GM12892 (cell line): Measurements from ENCODE around the gene NCAN.

Experiments
- DNase-seq: peaks from one replicate; pipeline ENCODE4 v3.0.0; 2011; ENCODE audit not compliant: insufficient read length
- FAIRE-seq: peaks from 2 replicates; lab custom pipeline; 2011; peaks lifted over from hg19 to GRCh38; lab: Jason Lieb, UNC
- POLR2A ChIP-seq: IDR thresholded peaks from 2 replicates; pipeline ENCODE4 v1.6.1; 2011; ENCODE audit warnings: low read depth, low read length, control low read depth
- POLR2AphosphoS5 ChIP-seq: IDR thresholded peaks from 2 replicates; pipeline ENCODE4 v1.6.1; 2011; ENCODE audit warnings: low read depth, low read length, control low read depth
- TAF1 ChIP-seq: IDR thresholded peaks from 2 replicates; pipeline ENCODE4 v1.6.1; 2011; ENCODE audit warnings: low read depth, mild to moderate bottlenecking, control low read depth, low read length, borderline replicate concordance

NCAN gene

DNA sequence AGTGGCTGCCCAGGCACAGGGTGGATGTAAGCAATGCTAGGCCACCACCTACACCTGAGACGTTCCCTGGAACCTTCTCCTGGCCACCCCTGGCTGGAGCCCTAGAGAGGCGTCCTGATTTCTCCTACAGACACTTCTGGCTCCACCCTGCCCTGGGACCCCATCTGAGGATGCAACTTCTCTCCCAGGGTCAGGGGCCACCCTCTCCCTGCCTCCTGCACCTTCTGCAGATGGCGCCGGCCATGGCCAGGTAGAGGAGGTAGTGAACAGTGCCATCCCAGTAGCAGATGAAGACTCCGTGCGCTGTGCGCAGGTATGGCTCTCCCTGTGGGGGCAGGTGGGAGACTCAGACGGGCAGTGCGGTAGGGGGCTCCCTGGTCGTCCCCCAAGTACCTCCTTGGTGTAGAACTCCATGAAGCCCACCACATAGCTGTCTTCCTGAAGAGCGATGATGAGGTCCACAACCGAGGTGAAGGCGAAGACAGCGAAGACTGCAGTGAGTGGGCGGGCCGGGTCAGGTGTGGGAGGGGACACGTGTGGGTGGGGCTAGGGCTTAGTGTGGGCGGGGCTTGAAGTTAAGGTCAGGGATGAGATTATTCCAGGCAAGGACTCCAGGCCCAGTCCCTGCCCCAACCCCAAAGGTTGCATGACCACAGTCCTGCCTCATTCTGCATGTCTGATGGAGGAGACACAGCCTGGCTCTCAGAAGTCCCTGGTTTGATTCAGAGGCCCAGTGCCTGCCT is 58.4 kb downstream of the NCAN start:
- DNase-seq (peak; percentile 3), FAIRE-seq (no peak)
- TF ChIP-seq TAF1 (no peak), POLR2A (no peak), POLR2AphosphoS5 (no peak)

DNA sequence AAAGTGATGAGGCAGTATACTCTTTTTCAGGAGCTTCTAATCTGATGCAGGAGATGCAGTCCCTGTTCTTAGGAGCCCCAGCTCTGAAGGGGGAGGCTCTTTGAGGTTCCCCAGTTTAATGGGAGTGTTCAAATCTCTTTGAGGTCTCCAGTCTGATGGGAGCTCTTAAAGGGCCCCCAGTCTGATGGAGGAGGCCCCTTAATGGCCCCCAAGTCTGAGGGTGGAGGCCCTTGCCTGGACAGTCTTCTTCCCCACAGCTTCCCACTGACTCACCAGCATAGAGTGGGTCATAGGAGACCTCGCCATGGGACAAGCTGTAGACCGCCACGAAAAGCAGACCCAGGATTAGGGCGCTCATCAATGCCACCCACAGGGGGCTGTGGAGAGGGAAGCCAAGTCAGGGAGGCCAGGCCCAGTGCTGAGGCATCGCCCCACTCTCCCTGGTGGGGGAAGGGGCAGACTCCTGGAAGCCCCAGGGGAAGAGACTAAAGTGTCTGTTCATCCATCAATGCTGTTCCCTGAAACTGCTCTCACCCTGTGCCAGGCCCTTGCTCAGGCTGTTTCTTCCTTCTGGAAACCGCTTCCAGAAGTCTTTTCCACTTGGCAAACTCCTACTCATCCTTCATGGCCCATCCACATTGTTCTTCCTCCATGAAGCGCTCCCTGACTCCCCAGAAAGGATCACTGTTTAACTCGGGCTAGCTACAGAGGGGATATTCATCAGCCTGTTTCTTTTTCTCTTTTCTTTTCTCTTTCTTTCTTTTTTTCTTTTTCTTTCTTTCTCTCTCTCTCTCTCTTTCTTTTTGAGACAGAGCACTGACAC is 59.2 kb downstream of the NCAN start:
- no peak for FAIRE-seq
- peak; percentile 9 for DNase-seq
- TF ChIP-seq POLR2AphosphoS5 (no peak), TAF1 (no peak), POLR2A (no peak)

DNA sequence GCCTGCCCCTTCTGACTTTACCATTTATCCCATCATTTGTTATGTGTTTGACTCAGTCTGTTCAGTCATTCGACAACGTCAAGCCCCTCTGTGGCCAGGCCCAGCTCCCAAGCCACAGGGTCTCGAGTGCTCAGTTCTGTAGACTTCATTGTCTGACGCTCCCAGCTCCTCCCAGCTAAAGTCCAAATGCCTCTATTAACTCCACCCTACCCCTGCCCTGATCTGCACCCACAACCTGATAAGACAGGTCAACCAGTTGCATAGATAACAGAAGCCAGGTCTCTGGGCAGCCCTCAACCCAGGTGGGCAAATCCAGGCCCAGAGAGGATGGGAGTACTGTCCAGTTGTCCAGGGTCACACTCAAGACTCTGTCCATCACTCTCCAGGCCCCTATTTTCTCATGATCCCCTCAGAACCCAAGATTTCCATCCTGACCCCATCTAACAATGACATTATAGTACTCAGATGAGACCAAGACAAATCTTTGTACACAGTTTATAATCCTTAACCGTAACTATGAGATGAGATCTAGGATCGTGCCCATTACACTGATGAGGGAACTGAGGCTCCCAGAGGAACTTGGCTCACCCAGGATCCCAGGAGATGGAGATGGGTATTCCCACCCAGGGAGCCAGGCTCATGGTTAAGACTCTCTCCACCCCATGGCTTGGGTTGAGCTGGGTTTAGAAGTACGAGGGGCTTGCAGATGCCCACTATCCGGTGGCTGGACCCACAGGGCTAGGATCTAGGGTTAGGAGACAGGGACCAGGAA is 60.3 kb downstream of the NCAN start:
- TF ChIP-seq POLR2A (no peak), TAF1 (no peak), POLR2AphosphoS5 (no peak)
- FAIRE-seq (no peak), DNase-seq (peak; percentile 13)

DNA sequence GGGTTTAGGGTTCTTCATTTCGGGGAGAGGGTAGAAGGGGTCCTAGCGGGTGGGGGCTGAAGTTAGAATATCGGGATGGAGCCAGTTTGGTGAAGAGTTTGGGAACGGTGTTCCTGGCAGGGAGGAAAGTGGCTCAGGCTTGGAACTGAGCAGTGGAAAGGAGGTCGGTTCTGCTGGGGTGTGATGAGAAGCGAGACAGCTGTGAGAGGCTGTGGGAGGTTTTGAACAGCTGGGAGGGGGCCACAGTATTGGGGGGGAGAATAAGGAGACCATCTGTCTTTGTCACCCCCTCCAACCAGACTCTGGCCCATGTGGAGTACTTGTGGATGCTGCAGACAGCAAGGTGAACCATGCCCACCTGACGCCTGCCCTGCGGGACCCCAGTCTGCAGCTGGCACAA is 62.4 kb downstream of the NCAN start:
- TF ChIP-seq POLR2AphosphoS5 (no peak), TAF1 (no peak), POLR2A (no peak)
- FAIRE-seq (no peak), DNase-seq (peak; percentile 13)

DNA sequence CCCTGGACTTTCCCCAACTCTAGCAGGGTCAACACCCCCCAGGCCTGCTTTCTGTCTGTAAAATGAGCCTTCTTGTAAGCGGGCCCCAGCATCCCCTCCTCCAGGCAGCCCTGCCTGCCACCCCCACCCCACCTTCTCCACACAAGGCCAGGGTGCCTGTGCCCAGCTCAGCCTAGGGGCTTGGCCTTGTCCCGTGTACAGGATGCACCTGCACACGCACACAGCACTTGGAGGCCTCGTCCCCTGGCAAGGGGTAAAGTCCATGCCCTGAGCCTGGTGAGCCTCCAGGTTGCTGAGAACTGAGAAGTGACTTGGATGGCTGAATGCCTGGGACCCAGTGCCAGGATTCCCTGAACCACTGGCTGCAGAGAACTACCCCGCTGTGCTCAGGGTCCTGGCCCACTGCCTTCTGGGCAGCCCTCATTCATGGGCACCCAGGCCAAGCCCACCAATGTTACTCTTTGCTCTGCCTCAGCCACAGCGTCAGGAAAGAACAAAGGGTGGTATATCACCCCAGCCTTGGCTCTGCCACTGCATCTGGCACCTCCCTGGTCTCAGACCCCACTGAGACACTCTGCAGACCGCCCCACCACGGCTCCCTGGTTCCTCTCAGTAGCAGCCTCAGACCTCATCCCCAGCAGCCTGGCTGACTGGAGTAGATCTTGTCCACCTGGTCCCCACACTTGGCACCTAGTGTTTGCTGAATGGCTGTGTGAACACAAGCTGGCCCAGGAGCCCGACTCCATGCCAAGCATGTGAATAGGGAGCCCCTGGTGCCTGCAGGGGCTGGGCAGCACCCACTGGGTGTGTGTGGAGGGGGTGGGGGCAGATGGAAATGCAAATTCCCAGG is 63.2 kb downstream of the NCAN start:
- DNase-seq (peak; percentile 20), FAIRE-seq (no peak)
- TF ChIP-seq TAF1, result no peak
- no peak for TF ChIP-seq POLR2A
- no peak for TF ChIP-seq POLR2AphosphoS5

DNA sequence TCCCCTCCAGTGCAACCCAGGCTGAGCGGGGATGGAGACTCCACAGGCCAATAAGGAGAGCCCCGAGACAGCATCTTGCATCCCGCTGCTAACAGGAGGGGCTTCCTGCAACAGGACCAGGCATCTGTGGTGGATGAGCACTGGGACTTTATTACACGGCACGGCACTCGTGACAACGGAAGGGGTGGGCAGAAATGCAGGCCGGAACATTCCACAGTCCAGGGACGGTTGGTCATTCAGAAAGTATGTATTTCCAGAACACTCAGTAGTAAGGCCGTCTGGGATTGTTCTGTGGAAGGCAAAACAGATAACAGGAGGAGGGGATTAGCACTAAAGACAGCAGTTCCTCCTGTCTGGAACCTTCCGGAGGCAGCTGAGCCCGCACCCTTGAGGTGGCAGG is 64.6 kb downstream of the NCAN start:
- FAIRE-seq (no peak), DNase-seq (peak; percentile 7)
- TF ChIP-seq POLR2AphosphoS5 (no peak), TAF1 (no peak), POLR2A (no peak)

DNA sequence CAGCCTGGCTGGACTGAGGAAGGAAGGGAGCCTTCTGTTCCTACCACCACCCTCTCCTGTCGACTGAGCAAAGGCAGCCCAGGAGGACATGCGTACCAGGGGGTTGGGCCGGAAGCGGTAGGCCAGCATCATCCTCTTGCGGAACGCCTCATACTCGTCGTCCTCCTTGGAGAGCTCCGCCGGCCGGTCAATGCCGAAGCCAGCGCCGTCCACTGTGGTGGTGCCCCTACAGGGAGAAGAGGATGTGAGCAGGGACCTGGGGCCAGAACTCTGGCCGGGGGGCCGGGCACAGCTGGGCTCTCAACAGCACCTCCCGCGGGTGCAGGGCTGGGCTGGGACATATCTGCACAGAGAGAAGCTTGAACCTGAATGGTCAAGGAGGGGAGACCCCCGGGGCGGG is 65.1 kb downstream of the NCAN start:
- FAIRE-seq, result no peak
- DNase-seq, result no peak
- no peak for TF ChIP-seq POLR2A
- TF ChIP-seq TAF1, result no peak
- TF ChIP-seq POLR2AphosphoS5, result no peak

DNA sequence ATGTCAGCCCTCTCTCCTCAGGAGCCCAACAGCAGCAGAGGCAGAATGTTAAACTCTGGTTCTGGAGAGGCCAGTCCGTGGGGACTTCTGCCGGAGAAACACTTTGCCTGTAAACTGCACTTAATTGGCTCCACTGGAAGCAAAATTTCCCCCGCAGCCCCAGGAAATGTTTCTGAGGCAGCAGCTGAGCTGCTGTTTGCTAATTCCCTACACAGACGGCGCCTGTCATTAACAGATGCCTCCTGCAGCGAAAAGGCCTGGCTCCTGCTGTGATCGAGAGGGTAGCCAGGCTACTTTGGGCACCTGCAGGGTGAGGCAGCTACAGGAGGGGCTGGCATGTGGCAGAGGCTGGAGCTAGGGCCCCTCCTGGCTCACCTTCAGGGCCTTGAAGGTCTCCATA is 66.6 kb downstream of the NCAN start:
- TF ChIP-seq TAF1, result no peak
- no peak for TF ChIP-seq POLR2AphosphoS5
- TF ChIP-seq POLR2A, result no peak
- FAIRE-seq (no peak), DNase-seq (no peak)

DNA sequence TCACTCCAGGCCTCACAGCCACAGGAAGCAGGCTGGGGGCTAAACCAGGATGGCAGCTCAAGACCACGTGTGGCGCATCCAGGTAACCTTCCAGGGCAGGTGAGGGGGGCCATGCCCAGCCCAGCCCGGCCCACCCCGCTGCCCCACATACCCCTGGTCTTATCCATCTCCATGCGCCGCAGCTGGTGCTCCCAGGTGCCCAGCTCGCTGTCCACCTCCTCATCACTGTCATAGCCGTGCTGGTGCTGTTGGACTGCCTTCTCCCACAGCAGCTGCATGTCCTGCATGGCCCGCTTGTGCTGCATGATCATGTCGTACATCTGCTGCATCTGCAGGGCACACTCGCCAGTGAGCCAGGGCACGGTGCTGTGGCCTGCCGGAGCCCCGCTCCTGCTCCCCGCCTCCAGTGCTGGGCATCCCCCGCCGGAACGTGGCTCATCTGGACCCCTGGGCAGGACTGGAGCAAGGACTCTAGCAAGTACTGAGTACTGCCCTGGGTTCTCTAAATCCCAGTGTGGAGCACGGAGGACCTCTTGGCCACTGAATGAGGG is 67.4 kb downstream of the NCAN start:
- TF ChIP-seq POLR2A (no peak), TAF1 (no peak), POLR2AphosphoS5 (no peak)
- DNase-seq (no peak), FAIRE-seq (no peak)

DNA sequence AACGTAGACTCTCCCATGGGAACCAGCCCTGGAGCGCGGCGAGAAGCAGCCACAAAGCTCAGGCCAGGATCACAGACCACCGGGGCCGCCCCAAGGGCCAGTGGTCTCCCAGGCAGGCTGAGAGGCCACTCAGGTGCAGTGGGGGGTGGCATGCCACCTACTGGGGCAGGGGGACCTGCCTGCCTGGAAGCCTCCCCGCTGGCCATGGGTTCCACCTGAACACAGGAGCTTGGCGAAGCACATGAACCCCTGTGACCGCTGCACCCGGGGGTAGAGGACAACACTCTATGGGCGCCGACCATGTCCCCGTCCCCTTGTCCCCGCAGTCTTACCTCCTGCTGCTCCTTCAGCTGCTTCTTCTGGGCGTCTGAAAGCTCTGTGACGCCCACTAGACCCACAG is 68.1 kb downstream of the NCAN start:
- no peak for TF ChIP-seq POLR2A
- no peak for TF ChIP-seq TAF1
- TF ChIP-seq POLR2AphosphoS5, result no peak
- FAIRE-seq, result no peak

DNA sequence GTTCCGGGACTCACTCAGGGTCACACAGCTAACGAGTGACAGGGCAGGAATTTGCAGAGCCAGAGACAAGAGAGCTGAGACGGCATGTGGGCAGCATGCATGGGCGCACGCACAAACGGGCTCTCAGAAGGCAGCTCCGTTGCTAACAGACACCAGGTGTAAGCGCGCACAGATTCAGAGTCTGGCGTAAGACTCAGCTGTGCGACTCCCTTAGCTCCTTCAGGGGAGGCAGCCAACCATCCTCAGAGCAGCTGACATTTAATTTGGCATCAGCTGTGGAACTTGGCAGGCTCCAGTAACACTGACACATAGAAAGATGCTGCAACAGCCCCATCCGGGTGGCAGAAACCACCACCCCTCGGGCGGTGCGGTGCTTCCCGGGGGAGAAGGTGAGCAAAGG is 68.8 kb downstream of the NCAN start:
- no peak for TF ChIP-seq POLR2AphosphoS5
- no peak for TF ChIP-seq POLR2A
- TF ChIP-seq TAF1, result no peak
- DNase-seq (no peak), FAIRE-seq (no peak)

More for the DNA sequence above, 68.1 kb downstream of the NCAN start:
- no peak for DNase-seq
